Right renal cortex interstitium (tissue), 3 donors: ENCODE measurements around the gene ZNF385C. TPM values are rescaled to one million over a fixed set of nuclear protein-coding genes. Genes with fewer than 3 reads are reported as not detected.

Experiments
- DNase-seq, 3 donors: peaks; one replicate each; pipeline ENCODE4 v3.0.0-alpha.2; 2013; ENCODE audit warnings: low read depth in 3 of 3, low spot score in 2 of 3
- polyA plus RNA-seq, 3 donors: library from polyadenylated mRNA; unstranded; fragments of 120-200 nt; gene quantifications; one replicate each; pipeline ENCODE4 v1.2.1, GENCODE V29; 2013; ENCODE audit not compliant: insufficient read length in 3 of 3

ZNF385C gene
- polyA plus RNA-seq, 3 donors: 4.5 to 7.8 (median 6.1) TPM

DNA sequence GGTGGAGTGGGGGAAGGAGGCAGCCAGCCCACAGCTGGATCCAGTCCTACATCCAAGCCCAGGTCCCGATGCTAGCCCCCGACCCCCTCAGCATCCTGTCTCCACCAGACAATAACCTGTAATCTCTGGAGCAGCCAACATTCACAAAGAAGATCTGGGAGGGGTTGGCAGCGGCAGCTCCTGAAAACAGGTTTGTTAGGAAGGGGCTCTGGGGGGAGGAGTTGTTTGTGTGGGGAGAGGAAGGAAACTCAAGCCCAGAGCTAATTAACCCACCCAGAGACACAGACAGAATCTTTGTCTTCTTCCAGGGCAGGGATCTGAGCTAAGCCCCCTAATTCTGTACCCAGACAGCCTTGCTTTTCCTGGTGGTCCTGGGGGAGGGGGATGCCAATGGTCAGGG lies 43.2 kb downstream of the ZNF385C start:
- no peak for DNase-seq

GRCh38 chr17:42053731-42054500 lies 44.4 kb downstream of the ZNF385C start:
- no peak for DNase-seq

GRCh38 chr17:42052346-42052877 lies 45.9 kb downstream of the ZNF385C start:
- no peak for DNase-seq

GRCh38 chr17:42051645-42052044 lies 46.6 kb downstream of the ZNF385C start:
- DNase-seq: no peak

- no peak for DNase-seq
Measured at GRCh38 chr17:42051013-42051400, 47.3 kb downstream of the ZNF385C start.

- no peak for DNase-seq
Measured at GRCh38 chr17:42050393-42051012, 47.8 kb downstream of the ZNF385C start, which contains the start of gene C17orf113. Gene C17orf113 (minus strand): TSS chr17:42050601. CDS start chr17:42043376, 7,225 bp downstream.

DNA sequence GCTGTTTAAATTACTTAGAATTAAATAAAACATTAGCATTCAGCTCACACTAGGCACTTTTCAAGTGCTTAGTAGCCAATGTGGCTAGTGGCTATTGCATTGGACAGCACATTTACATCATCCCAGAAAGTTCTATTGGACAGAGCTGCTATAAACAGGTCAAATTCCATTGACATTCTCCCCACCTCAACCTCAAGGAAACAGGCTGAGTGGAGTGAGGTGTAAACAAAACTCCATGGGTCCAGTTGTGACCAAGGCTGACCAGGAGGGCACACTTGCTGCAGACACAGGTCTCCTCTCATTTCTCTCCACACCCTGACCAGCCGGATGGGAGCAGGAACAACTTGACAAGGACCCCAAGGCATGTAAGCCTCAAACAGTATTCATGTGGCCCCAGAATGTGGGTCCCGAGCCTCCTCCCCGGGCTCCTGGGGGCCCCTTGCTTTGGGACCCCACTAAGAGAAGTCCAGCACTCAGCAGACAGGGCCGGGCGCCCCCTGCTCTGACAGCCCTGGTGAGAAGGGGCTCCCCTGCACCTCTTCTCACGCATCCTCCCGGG lies 48.4 kb downstream of the ZNF385C start:
- no peak for DNase-seq

DNA sequence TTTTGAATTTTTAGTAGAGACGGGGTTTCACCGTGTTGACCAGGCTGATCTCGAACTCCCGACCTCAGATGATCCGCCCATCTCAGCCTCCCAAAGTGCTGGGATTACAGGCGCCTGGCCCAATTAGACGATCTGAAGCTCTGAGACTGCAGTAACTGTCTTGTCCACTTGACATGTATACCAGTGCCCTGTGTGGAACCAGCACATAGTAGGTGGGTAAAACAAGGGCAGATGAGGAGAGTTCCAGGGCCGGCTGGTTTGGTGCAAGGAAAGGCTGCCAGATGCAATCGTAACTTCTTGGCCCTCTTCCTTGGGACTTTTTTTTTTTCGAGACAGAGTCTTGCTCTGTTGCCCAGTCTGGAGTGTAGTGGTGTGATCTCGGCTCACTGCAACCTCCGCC lies 50.9 kb downstream of the ZNF385C start:
- no peak for DNase-seq

- DNase-seq: no peak
Measured at GRCh38 chr17:42045719-42046118, 52.6 kb downstream of the ZNF385C start.

DNA sequence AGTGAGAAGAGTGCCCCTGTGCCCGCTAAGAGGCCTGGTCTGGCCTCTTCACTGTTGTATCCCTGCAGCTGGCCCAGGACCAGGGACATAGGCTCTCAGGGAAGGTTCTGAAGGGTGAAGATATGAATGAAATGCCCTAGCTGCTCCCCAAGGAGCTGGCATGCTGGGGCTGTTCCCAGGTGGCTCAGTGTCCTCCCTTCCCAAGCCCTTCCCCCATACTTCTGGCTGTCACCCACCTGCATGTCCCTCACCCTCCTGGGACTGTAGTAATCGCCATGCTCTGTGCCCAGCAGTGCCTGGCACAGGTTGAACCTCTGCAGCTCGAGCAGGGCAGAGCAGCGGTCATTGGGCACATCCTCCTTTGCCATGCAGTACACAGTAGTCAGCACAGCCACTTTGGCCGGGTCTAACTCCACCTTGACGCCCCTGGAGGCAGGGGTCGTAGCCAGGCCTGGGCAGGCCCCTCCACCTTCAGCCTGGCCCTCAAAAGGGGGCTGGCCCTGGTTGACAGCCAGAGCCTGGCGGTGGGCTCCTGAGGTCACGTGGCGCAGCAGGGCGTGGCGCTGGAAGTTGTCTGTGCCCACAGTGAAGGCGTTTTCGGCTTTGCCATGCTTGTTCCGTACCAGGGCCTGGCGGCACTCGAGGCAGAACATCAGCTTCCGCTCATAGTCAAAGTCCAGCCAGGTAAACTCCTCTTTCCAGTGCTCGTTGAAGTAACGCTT lies 55.5 kb downstream of the ZNF385C start:
- DNase-seq: no peak

GRCh38 chr17:42041619-42042018 lies 56.7 kb downstream of the ZNF385C start:
- DNase-seq: no peak

DNA sequence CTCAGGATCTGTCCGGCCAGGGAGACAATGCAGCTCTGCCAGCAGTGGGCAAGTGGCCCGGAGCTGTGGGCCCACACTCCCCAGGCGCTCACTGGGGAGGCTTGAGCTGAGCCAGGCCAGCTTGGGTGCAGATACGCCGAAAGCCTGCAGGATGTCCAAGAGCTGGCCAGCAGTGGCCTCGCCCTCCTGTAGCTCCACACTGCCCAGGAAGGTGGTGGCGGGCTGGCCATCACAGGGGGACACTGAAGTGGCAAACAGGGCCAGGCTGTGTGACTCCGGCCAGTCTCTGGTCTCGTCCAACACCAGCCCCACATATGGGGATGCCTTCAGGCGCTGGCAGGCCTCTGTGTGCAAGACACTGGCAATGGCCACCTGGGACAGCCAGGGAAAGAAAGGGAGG lies 57.5 kb downstream of the ZNF385C start:
- no peak for DNase-seq

DNA sequence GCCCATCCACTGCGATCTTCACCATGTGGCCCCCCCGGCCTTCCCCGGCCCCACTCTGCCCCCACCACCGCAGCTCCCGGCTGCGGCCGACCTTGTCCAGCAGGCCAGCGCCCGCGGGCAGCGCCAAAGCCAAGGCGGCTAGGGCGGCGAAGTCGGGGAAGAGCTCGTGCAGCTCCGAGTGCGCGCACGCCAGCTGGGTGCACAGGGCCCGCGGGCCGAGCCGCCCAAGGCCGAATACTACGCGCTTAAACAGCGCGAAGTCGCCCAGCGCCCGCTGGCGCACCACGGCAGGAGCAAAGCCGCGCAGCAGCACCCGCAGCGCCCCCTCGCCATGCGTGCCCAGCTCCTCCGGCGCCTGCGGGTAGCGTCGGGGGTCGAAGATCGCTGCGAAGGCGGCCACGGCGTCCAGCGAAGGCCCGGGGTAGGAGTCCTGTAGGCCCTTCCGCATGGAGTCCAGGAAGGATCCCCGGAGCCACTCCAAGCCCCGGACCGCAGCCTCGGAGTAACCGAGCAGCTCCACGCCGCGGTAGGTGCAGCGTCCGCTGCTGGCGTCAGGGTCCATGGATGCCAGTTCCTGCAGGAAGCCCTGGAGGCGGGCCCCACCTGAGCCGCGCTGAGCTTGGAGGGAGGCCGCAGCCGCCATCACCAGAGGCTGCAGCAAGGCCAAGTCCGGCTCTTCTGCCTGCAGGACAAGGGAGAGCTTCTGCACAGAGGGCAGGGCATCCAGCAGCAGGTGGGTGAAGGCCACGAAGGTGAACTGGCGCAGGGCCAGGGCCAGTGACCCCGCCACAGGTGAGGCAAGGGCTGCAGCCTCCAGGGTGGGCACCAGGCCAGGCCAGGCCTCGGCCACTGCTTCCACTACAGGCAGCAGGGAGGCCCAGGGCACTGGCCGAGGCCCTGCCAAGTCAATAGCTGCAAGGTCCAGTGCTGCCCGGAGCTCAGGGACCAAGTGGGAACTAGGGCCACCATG lies 58.2 kb downstream of the ZNF385C start:
- DNase-seq: no peak

DNA sequence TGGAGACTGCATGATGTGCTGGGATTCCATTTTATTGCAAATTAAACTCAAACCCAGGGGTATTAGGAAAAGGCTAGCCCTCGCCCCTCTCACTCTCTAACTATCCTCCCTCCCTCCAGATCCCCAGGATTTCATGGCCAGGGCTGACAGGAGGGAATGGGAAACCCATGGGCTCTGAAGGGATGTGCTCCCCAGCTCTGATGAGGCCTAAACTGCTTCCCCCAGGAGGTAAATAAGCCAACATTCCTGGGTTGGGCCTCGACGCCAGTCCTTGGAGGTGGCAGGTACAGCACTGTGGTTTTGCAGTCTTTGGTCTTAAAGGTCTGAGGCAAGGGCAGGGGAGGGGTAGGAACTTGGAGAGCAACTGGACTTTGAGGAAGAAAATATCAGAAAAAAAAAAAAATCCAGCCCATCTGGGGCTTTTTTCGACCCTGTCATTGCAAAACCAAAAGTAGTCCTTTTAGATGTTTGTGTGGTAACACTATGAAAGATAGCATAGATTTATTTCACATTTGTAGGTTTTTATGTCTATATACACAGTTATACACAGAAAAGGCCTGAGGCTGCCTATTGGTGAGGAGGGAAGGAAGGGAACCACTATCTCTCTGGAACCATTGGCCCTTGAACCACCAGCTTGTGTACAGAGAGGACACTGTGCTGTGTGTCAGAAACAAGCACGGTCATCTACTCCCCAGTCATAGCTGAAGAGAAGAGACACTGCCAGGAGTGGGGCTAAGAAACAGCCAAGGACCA lies 59.9 kb downstream of the ZNF385C start:
- no peak for DNase-seq

GRCh38 chr17:42034059-42034458 lies 64.2 kb downstream of the ZNF385C start:
- DNase-seq: no peak

- DNase-seq: no peak
Measured at GRCh38 chr17:42031584-42031983, 66.7 kb downstream of the ZNF385C start.

- no peak for DNase-seq
Measured at GRCh38 chr17:42028791-42029127, 69.5 kb downstream of the ZNF385C start.

DNA sequence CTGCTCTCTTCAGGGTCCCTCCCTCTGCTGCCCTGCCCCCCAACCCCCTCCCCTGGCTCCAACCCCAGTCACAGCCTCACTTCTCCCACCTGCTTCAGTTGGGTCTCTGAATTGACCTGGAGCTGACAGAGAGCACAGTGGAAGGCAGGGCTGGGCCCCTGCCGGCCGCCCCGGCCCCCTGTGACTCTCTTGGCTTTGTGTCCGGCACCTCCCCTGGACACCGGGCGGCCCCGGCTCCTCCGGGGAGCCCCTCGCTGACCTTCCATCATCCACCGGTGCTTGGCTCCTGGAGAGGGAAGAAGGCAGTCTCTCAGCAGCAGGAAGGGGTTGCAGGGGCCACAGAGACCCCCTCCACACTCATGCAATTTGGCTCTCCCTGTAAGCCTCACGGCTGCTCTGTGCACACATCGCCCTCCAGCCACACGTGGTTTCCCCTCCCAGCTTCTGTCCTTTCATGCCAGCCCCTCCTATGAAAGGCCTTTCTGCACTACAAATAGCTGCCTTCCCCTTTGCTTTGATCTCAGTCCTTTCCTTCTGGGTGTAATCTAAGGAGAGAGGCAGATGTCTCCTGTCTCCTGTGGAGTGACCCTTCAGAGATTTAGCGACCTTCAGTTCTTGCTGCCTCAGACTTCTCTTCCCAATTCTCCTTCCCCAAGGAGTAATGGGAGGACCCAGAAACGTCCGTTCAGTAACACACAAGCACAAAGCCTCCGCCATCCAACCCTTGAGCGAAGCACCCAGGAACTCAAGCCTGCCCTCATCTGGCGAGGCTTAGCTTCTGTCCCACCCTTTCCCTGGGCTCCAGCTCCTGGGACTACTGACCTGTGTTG lies 70.1 kb downstream of the ZNF385C start:
- no peak for DNase-seq

DNA sequence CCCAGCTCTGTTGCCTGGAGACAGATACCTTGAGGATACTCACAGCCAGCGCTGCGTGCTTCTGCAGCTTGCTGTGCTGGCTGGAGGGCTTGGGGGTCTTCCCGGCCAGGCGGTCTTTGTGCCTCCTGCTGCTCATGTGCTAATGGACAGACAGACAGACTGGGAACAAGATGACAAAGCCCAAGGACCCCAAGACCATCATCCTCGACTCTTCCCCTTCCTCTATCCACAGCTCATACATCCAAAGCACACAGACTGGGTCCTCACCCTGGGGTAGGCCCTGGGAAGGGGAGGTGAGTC lies 70.7 kb downstream of the ZNF385C start:
- DNase-seq: no peak
